Parathyroid adenoma (tissue), 2 donors: ENCODE results near the gene GOLGA6L6.
"Not testable (repeated sequence)": the region's sequence is repeated elsewhere in the genome, so short reads cannot be mapped to it uniquely, and the experiment has no call there.

Source experiments
- H2AFZ ChIP-seq: fragments of 300-600 bp; sonication (generic); one replicate; pipeline ENCODE4 v1.7.0; 2017; ENCODE audit warnings: antibody characterized with exemption, mild to moderate bottlenecking
- H3K27ac ChIP-seq: fragments of 300-600 bp; sonication (generic); one replicate; pipeline ENCODE4 v1.7.0; 2017
- H3K27me3 ChIP-seq: fragments of 300-600 bp; sonication (generic); one replicate; pipeline ENCODE4 v1.7.0; 2017; ENCODE audit warnings: low read length; ENCODE audit not compliant: control insufficient read depth, insufficient read depth
- H3K36me3 ChIP-seq: fragments of 300-600 bp; sonication (generic); one replicate; pipeline ENCODE4 v1.7.0; 2017; ENCODE audit warnings: low read length; ENCODE audit not compliant: control insufficient read depth, insufficient read depth
- H3K4me1 ChIP-seq: fragments of 300-600 bp; sonication (generic); one replicate; pipeline ENCODE4 v1.7.0; 2017; ENCODE audit warnings: control low read depth
- H3K4me2 ChIP-seq: fragments of 300-600 bp; sonication (generic); one replicate; pipeline ENCODE4 v1.7.0; 2017; ENCODE audit warnings: low read length
- H3K4me3 ChIP-seq: fragments of 300-600 bp; sonication (generic); one replicate; pipeline ENCODE4 v1.7.0; 2017; ENCODE audit warnings: low read depth, low read length
- H3K79me2 ChIP-seq: fragments of 300-600 bp; sonication (generic); one replicate; pipeline ENCODE4 v1.7.0; 2017; ENCODE audit warnings: control low read depth
- H3K9ac ChIP-seq: fragments of 300-600 bp; sonication (generic); one replicate; pipeline ENCODE4 v1.7.0; 2017; ENCODE audit warnings: mild to moderate bottlenecking
- H3K9me3 ChIP-seq: fragments of 300-600 bp; sonication (generic); one replicate; pipeline ENCODE4 v1.7.0; 2017; ENCODE audit warnings: low read length; ENCODE audit not compliant: control insufficient read depth
- donor health status: primary hyperparathyroidism.

Gene GOLGA6L6

GRCh38 chr15:20541700-20542099, at the start of gene GOLGA6L6:
GOLGA6L6 (minus strand) TSS chr15:20541800; CDS start chr15:20541709, 91 bp downstream.
- H3K9ac ChIP-seq, H3K4me1 ChIP-seq, H3K4me2 ChIP-seq, H3K9me3 ChIP-seq, H2AFZ ChIP-seq, H3K79me2 ChIP-seq, H3K36me3 ChIP-seq, H3K27ac ChIP-seq, H3K4me3 ChIP-seq, H3K27me3 ChIP-seq: not testable (repeated sequence)

GRCh38 chr15:20590069-20590468, 48.5 kb upstream of the GOLGA6L6 start:
- H3K4me1 ChIP-seq, H3K27me3 ChIP-seq, H3K4me2 ChIP-seq, H3K9me3 ChIP-seq, H3K9ac ChIP-seq, H3K27ac ChIP-seq, H3K79me2 ChIP-seq, H2AFZ ChIP-seq, H3K4me3 ChIP-seq, H3K36me3 ChIP-seq: not testable (repeated sequence)

GRCh38 chr15:20586821-20587220, 45.2 kb upstream of the GOLGA6L6 start:
- not testable (repeated sequence) for H3K4me2 ChIP-seq, H3K9ac ChIP-seq

GRCh38 chr15:20582726-20583115, 41.1 kb upstream of the GOLGA6L6 start:
- not testable (repeated sequence) for H3K9me3 ChIP-seq, H3K27me3 ChIP-seq, H3K36me3 ChIP-seq, H3K9ac ChIP-seq, H3K4me2 ChIP-seq, H3K27ac ChIP-seq, H3K4me1 ChIP-seq, H2AFZ ChIP-seq, H3K79me2 ChIP-seq, H3K4me3 ChIP-seq

More at GRCh38 chr15:20586821-20587220, 45.2 kb upstream of the GOLGA6L6 start:
- H3K27me3 ChIP-seq, H3K9me3 ChIP-seq, H3K79me2 ChIP-seq, H3K36me3 ChIP-seq, H3K27ac ChIP-seq, H3K4me1 ChIP-seq, H3K4me3 ChIP-seq, H2AFZ ChIP-seq: not testable (repeated sequence)

GRCh38 chr15:20582109-20582725, 40.6 kb upstream of the GOLGA6L6 start:
- not testable (repeated sequence) for H3K9me3 ChIP-seq, H3K27me3 ChIP-seq, H3K4me3 ChIP-seq, H3K27ac ChIP-seq, H3K4me2 ChIP-seq, H3K4me1 ChIP-seq, H2AFZ ChIP-seq, H3K9ac ChIP-seq, H3K36me3 ChIP-seq, H3K79me2 ChIP-seq

- H3K27me3 ChIP-seq, H3K4me3 ChIP-seq, H3K9me3 ChIP-seq, H3K4me2 ChIP-seq, H3K27ac ChIP-seq, H2AFZ ChIP-seq, H3K4me1 ChIP-seq, H3K9ac ChIP-seq, H3K36me3 ChIP-seq, H3K79me2 ChIP-seq: not testable (repeated sequence)
Measured at GRCh38 chr15:20581261-20582108, 39.9 kb upstream of the GOLGA6L6 start.

- H3K4me1 ChIP-seq, H3K27ac ChIP-seq, H3K9me3 ChIP-seq, H3K4me3 ChIP-seq, H3K79me2 ChIP-seq, H3K27me3 ChIP-seq, H2AFZ ChIP-seq, H3K36me3 ChIP-seq, H3K9ac ChIP-seq, H3K4me2 ChIP-seq: not testable (repeated sequence)
Measured at GRCh38 chr15:20579662-20580061, 38.1 kb upstream of the GOLGA6L6 start.

- not testable (repeated sequence) for H3K4me2 ChIP-seq, H3K79me2 ChIP-seq, H3K36me3 ChIP-seq, H3K4me1 ChIP-seq, H3K27me3 ChIP-seq, H3K9ac ChIP-seq, H3K9me3 ChIP-seq, H3K27ac ChIP-seq, H2AFZ ChIP-seq, H3K4me3 ChIP-seq
Measured at GRCh38 chr15:20551289-20551688, 9.7 kb upstream of the GOLGA6L6 start.

GRCh38 chr15:20505926-20506658, 35.5 kb downstream of the GOLGA6L6 start:
- H3K9ac ChIP-seq, H3K36me3 ChIP-seq, H3K4me3 ChIP-seq, H3K27me3 ChIP-seq, H3K79me2 ChIP-seq, H3K9me3 ChIP-seq, H3K27ac ChIP-seq, H2AFZ ChIP-seq, H3K4me1 ChIP-seq, H3K4me2 ChIP-seq: not testable (repeated sequence)

- not testable (repeated sequence) for H2AFZ ChIP-seq
Measured at GRCh38 chr15:20502839-20503238, 38.8 kb downstream of the GOLGA6L6 start.

More at GRCh38 chr15:20502839-20503238, 38.8 kb downstream of the GOLGA6L6 start:
- H3K36me3 ChIP-seq, H3K4me1 ChIP-seq, H3K79me2 ChIP-seq, H3K9ac ChIP-seq, H3K4me2 ChIP-seq, H3K27ac ChIP-seq, H3K9me3 ChIP-seq, H3K4me3 ChIP-seq, H3K27me3 ChIP-seq: not testable (repeated sequence)
